Measurements from ENCODE around the gene PRDM7. TPM values are rescaled to one million over a fixed set of nuclear protein-coding genes. Genes with fewer than 3 reads are reported as not detected.
"Not testable (repeated sequence)": the region's sequence is repeated elsewhere in the genome, so short reads cannot be mapped to it uniquely, and the experiment has no call there.

Gene PRDM7
- total RNA-seq, 1 experiment from 2014 or later, result not detected

DNA sequence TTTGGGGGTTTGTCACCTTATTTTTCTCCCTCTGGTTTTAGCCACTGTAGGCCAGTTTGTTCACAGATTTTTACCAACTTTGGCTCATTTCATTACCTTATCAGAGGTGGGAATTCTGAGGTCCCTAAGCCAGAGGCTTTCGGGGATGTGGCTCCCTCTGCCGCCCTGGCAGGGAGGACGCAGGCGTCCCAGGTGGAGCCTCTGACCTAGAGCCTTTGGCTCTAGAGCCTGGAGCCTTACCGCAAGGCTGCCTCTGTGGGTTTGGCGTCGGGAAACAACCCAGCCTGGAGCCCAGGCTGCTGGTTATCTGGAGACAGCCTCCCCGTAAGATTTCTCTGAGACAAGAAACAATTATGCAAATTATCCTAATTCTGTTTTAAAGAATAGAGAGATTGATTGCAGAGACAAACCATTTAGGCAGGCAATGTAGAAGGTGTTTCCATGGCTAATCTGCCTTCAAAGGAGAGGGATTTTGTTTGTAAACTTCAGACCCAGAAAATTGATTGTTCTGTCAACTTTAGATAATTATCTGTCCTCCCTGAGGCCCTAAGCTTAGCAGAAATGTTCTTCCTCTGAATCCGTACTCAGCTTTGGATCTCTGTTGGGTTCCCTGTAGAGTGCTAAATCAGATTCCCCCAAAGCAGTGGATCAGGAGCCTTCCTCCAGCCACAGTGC lies 20.0 kb upstream of the PRDM7 start:
- BruUV-seq (replicated peaks); intact Hi-C loops (cut with micrococcal nuclease; ENCODE audit: unreplicated experiment); H3K9me3 ChIP-seq (ENCODE audit: low read depth, low read length, poor library complexity, severe bottlenecking); H3K4me1 ChIP-seq (ENCODE audit: insufficient read depth, low read length, poor library complexity, severe bottlenecking); H3K27ac ChIP-seq (ENCODE audit: low read depth, low read length, poor library complexity, severe bottlenecking); H3K27me3 ChIP-seq (replicated peaks; ENCODE audit: insufficient read depth, low read depth, low read length, poor library complexity); DNase-seq (ENCODE audit: low spot score); POLR2A ChIA-PET (ENCODE audit: low non-redundant PET); H3K36me3 ChIP-seq (ENCODE audit: insufficient read depth, low read length, poor library complexity, severe bottlenecking); H3K4me3 ChIP-seq (ENCODE audit: low read depth, low read length, poor library complexity, severe bottlenecking); CTCF ChIA-PET: not testable (repeated sequence)
- TF ChIP-seq, protein P1, sequence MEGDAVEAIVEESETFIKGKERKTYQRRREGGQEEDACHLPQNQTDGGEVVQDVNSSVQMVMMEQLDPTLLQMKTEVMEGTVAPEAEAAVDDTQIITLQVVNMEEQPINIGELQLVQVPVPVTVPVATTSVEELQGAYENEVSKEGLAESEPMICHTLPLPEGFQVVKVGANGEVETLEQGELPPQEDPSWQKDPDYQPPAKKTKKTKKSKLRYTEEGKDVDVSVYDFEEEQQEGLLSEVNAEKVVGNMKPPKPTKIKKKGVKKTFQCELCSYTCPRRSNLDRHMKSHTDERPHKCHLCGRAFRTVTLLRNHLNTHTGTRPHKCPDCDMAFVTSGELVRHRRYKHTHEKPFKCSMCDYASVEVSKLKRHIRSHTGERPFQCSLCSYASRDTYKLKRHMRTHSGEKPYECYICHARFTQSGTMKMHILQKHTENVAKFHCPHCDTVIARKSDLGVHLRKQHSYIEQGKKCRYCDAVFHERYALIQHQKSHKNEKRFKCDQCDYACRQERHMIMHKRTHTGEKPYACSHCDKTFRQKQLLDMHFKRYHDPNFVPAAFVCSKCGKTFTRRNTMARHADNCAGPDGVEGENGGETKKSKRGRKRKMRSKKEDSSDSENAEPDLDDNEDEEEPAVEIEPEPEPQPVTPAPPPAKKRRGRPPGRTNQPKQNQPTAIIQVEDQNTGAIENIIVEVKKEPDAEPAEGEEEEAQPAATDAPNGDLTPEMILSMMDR (conservative IDR thresholded peaks at IDR 0.05; ENCODE audit: low read depth, low read length), result peak; percentile 15; the same call in 1 of the 2 replicates

DNA sequence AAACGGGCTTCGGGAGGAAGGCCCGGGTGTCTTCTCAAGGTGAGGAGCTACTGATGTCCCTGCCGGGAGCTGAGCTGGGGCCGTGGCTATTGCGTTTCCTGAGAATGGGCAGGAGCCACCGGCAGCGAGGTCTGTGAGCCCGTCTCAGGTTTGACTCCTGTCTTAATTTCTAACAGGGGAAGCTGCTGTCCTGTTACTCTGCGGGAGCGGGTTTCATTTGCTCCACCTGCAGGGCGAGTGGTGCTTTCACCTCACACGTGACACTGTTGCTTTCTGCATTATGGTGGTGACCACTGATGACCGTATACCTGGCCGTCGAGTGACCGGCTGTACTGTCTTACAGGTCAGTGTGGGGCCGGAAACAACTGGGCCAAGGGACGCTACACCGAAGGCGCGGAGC lies 17.7 kb upstream of the PRDM7 start:
- H3K36me3 ChIP-seq (ENCODE audit: insufficient read depth, low read length, poor library complexity, severe bottlenecking); BruUV-seq (replicated peaks); CTCF ChIA-PET; POLR2A ChIA-PET (ENCODE audit: low non-redundant PET); DNase-seq (ENCODE audit: low spot score); H3K4me3 ChIP-seq (ENCODE audit: low read depth, low read length, poor library complexity, severe bottlenecking); H3K27ac ChIP-seq (ENCODE audit: low read depth, low read length, poor library complexity, severe bottlenecking); H3K9me3 ChIP-seq (ENCODE audit: low read depth, low read length, poor library complexity, severe bottlenecking); H3K27me3 ChIP-seq (replicated peaks; ENCODE audit: insufficient read depth, low read depth, low read length, poor library complexity); H3K4me1 ChIP-seq (ENCODE audit: insufficient read depth, low read length, poor library complexity, severe bottlenecking); intact Hi-C loops (cut with micrococcal nuclease; ENCODE audit: unreplicated experiment): not testable (repeated sequence)

DNA sequence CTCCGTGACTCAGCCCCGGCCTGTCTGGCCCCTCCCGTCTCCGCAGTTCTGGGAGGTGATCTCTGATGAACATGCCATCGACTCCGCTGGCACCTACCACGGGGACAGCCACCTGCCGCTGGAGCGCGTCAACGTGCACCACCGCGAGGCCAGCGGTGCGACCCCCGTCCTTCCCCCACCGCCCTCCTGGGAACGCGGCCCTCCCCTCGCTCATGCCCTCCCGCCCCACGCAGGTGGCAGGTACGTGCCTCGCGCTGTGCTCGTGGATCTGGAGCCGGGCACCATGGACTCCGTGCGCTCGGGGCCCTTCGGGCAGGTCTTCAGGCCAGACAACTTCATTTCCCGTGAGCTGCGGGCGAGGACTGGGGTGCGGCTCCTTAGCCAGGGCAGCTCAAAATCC lies 17.2 kb upstream of the PRDM7 start:
- DNase-seq (ENCODE audit: low spot score); intact Hi-C loops (cut with micrococcal nuclease; ENCODE audit: unreplicated experiment); H3K27me3 ChIP-seq (replicated peaks; ENCODE audit: insufficient read depth, low read depth, low read length, poor library complexity); H3K4me1 ChIP-seq (ENCODE audit: insufficient read depth, low read length, poor library complexity, severe bottlenecking); H3K4me3 ChIP-seq (ENCODE audit: low read depth, low read length, poor library complexity, severe bottlenecking); POLR2A ChIA-PET (ENCODE audit: low non-redundant PET); H3K27ac ChIP-seq (ENCODE audit: low read depth, low read length, poor library complexity, severe bottlenecking); BruUV-seq (replicated peaks); H3K9me3 ChIP-seq (ENCODE audit: low read depth, low read length, poor library complexity, severe bottlenecking); H3K36me3 ChIP-seq (ENCODE audit: insufficient read depth, low read length, poor library complexity, severe bottlenecking); CTCF ChIA-PET: not testable (repeated sequence)

DNA sequence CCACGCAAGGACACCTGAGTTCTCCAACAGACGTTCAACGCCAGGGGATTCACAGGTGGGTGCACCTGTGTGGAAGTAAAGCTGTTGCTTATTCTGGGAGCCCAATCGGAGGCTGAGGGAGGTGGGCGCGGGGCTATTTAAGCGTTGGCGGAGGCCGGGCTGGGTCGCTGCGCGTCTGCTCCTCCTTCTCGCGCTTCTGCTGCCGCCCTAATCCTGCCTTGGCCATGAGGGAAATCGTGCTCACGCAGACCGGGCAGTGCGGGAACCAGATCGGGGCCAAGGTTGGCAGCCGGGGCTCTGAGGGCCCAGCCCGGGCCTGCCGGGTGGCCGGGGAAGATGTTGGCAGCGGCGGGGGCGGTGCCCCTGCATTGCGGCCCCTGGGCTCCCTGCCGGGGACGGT lies 16.7 kb upstream of the PRDM7 start:
- POLR2A ChIA-PET (ENCODE audit: low non-redundant PET), result not testable (repeated sequence)

DNA sequence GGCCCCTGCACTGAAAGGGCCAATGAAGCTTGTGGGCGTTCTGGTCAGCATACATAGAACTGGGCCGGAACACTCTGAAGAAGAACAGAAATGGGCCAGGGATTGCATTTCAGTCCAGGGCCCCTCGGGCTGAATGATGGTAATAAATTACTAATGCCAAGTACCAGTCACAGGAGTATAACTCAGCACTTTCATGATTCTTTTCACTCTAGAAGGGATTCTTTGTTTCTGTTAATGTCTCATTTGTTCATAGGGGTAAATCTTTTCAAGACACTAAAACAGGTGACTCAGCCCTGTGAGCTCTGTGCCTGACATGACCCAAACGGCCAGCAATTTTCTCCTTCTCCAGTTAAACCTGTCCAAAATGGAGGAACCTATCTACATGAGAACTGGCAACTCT lies 15.7 kb upstream of the PRDM7 start:
- H3K36me3 ChIP-seq (ENCODE audit: insufficient read depth, low read length, poor library complexity, severe bottlenecking); POLR2A ChIA-PET (ENCODE audit: low non-redundant PET); H3K27ac ChIP-seq (ENCODE audit: low read depth, low read length, poor library complexity, severe bottlenecking); DNase-seq (ENCODE audit: low spot score); BruUV-seq (replicated peaks); intact Hi-C loops (cut with micrococcal nuclease; ENCODE audit: unreplicated experiment); H3K4me1 ChIP-seq (ENCODE audit: insufficient read depth, low read length, poor library complexity, severe bottlenecking); H3K9me3 ChIP-seq (ENCODE audit: low read depth, low read length, poor library complexity, severe bottlenecking); H3K27me3 ChIP-seq (replicated peaks; ENCODE audit: insufficient read depth, low read depth, low read length, poor library complexity); CTCF ChIA-PET; H3K4me3 ChIP-seq (ENCODE audit: low read depth, low read length, poor library complexity, severe bottlenecking): not testable (repeated sequence)

More for the DNA sequence above, 16.7 kb upstream of the PRDM7 start:
- H3K4me1 ChIP-seq (ENCODE audit: insufficient read depth, low read length, poor library complexity, severe bottlenecking); H3K27ac ChIP-seq (ENCODE audit: low read depth, low read length, poor library complexity, severe bottlenecking); BruUV-seq (replicated peaks); DNase-seq (ENCODE audit: low spot score); H3K36me3 ChIP-seq (ENCODE audit: insufficient read depth, low read length, poor library complexity, severe bottlenecking); intact Hi-C loops (cut with micrococcal nuclease; ENCODE audit: unreplicated experiment); CTCF ChIA-PET; H3K27me3 ChIP-seq (replicated peaks; ENCODE audit: insufficient read depth, low read depth, low read length, poor library complexity); H3K9me3 ChIP-seq (ENCODE audit: low read depth, low read length, poor library complexity, severe bottlenecking); H3K4me3 ChIP-seq (ENCODE audit: low read depth, low read length, poor library complexity, severe bottlenecking): not testable (repeated sequence)

All from A673 (cell line).